GM10248 (cell line): ENCODE measurements around the gene ZNF420.
A peak's percentile ranks its signal among the peaks of the same experiment; 100 is the strongest.

ENCODE experiments used
- CTCF ChIA-PET: fragments of 300-600 bp; sonication (Branson Sonifier 250); formaldehyde crosslinking; extraction: SDS; loops from one replicate; lab custom pipeline; 2021; ENCODE audit warnings: antibody characterized with exemption; lab: Yijun Ruan, JAX
- POLR2A ChIA-PET: fragments of 350-650 bp; sonication (Branson Sonifier 250); formaldehyde crosslinking; extraction: SDS; loops from one replicate; lab custom pipeline; 2020; ENCODE audit warnings: antibody characterized with exemption; lab: Yijun Ruan, JAX
- DNase-seq: peaks from one replicate; pipeline ENCODE4 v3.0.0; 2012; ENCODE audit errors: extremely low spot score
- TF ChIP-seq, protein P1 (sequence below): IDR thresholded peaks from 2 replicates; pipeline ENCODE4 v1.5.1; 2012; ENCODE audit warnings: mild to moderate bottlenecking, low read depth; ENCODE audit errors: extremely low read depth, missing control alignments, control extremely low read depth

The ZNF420 gene

DNA sequence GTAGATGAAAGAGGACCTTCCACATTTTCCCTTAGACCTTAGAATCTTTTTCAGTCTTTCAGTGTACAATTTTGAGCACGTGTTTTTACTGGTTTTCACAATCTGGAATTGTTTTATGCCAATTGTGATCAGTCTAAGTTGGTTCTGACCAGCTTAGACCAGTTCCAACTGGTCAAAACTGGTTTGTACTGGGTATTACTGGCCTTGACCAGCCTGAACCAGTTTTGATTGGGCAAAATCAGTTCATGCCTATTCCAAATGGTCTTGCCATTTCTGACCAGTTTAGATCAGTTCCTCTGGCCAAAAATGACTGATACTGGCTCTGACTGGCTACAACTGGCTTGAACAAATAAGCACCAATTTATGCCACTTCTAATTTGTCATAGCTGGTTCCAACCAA is 57.9 kb downstream of the ZNF420 start:
- CTCF ChIA-PET = no interaction called here
- POLR2A ChIA-PET = no interaction called here
- TF ChIP-seq, protein P1, sequence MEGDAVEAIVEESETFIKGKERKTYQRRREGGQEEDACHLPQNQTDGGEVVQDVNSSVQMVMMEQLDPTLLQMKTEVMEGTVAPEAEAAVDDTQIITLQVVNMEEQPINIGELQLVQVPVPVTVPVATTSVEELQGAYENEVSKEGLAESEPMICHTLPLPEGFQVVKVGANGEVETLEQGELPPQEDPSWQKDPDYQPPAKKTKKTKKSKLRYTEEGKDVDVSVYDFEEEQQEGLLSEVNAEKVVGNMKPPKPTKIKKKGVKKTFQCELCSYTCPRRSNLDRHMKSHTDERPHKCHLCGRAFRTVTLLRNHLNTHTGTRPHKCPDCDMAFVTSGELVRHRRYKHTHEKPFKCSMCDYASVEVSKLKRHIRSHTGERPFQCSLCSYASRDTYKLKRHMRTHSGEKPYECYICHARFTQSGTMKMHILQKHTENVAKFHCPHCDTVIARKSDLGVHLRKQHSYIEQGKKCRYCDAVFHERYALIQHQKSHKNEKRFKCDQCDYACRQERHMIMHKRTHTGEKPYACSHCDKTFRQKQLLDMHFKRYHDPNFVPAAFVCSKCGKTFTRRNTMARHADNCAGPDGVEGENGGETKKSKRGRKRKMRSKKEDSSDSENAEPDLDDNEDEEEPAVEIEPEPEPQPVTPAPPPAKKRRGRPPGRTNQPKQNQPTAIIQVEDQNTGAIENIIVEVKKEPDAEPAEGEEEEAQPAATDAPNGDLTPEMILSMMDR = no peak
- DNase-seq = no peak

DNA sequence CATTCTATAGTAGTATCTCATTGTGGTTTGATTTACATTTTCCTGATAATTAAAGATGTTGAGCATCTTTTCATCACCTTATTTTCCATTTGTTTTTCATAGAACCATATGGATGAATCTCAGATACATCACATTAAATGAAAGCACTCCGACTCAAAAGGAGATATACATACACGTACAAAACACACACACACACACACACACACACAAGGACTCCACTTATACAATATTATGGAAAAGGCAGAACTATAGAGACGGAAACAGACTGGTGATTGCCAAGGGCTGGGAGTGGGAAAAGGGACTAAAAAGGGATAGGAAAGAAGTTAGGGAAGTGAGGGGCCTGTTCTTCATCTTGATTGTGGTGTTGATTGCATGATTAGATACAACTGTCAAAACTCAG is 70.0 kb downstream of the ZNF420 start:
- ChIA-PET POLR2A (no interaction called here), CTCF (no interaction called here)
- no peak for DNase-seq
- TF ChIP-seq, protein P1 = no peak

DNA sequence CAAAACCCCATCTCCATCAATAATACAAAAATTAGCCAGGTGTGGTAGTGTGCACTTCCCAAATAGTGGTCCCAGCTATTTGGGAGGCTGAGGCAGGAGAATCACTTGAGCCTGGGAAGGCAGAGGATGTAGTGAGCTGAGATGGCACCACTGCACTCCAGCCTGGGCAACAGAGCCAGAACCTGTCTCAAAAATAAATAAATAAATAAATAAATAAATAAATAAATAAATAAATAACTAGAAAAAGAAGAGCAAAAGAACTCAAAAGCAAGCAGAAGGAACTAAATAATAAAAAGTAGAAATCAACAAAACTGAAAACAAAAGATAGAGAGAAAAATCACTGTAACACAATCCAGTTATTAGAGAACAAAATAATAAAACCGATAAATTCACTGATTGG is 81.9 kb downstream of the ZNF420 start:
- POLR2A ChIA-PET = no interaction called here
- CTCF ChIA-PET = no interaction called here
- DNase-seq = no peak
- TF ChIP-seq, protein P1 = no peak

DNA sequence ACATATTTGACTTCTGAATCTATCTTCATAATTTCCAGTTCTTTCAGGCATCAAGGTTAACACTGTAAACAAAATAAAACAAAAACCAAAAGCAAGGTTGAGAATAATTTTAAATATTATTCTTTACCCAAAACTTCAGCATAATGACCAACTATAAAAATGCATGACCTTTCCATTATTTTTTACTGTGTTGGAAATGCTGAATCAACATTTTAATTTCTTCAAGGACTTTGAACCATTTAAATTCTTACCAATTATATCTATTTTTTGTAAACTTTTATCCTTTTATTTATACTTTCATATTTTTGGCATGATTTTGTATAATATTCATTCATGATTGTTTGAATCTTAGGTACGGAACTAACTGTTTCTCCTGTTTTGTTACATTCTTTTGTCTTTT is 87.4 kb downstream of the ZNF420 start:
- ChIA-PET CTCF (no interaction called here), POLR2A (no interaction called here)
- TF ChIP-seq, protein P1 = no peak

DNA sequence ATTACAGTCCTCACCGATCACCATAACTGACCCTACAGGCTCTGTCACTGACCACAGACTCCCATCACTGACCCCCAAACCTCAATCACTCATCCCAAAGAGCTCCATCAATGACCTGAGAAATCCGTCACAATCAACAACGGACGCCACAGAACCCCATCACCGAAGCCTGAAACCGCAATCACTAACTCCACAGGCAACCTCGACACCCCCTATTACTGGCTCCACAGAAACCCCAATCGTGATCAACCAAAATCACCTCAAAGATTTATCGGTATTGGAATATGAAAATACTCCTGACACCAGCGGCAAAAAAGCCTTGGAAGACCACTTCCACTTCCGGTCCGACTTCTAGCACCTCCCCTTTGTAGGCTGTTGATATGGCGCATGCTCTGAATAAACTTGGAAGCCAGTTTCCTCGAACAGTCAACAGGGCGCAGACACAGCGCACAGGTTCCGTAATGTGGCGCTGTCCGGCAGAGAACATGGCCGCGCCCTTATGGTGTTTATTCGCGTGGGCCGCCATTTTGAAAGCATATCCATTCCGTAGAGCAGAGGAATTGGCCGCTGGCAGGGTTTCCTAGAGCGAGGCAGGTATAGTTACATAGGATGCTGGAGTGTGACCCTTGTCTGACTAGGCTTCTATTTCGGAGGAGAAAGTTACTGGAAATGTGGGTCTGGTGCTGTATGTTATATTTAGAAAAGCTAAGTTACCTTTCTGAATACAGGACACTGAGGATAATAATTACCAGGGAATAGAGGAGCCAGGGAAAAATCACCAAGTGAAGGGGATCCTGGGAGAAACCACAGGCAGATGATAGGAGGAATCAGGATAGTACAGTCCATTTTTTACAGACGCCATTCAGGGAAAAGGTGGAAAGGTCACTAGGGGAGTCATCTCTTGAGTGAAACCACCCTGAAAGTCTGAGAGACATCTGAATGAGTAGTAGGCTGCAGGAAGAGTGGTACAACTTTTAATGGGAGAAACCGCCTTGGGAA is 94.4 kb downstream of the ZNF420 start, which contains the start of gene ZNF585A:
TSS of gene ZNF585A (minus strand) at position 328 of the 999 bp plus-strand sequence. CDS start 2,785 bp downstream, outside the sequence.
- CTCF ChIA-PET = interaction anchor here (0.9 kb wide), 1 partner anchor 11 kb away, joined by 3 read pairs; no protein-coding TSS in a partner anchor
- TF ChIP-seq, protein P1 = peak; percentile 6
- DNase-seq = peak; percentile 85
- POLR2A ChIA-PET = no interaction called here

More for the DNA sequence above, 87.4 kb downstream of the ZNF420 start:
- DNase-seq = no peak
